Measurements from ENCODE around the gene CREB3L4.
A peak's percentile ranks its signal among the peaks of the same experiment; 100 is the strongest.
"Not testable (repeated sequence)": the region's sequence is repeated elsewhere in the genome, so short reads cannot be mapped to it uniquely, and the experiment has no call there.

CREB3L4 gene

DNA sequence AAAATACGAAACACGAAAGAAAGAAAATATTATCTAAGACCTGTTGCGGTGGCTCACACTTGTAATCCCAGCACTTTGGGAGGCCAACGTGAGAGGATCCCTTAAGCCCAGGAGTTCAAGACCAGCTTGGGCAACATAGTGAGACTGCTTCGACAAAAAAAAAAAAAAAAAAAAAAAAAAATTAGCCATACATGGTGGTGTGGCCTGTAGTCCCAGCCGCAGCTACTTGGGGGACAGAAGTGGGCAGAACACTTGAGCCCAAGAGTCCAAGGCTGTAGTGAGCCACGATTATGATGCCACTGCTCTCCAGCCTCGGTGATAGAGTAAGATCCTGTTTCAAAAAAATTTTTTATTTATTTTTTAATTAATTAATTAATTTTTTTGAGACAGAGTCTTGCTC, 19.9 kb downstream of the CREB3L4 start:
- no peak for FAIRE-seq

DNA sequence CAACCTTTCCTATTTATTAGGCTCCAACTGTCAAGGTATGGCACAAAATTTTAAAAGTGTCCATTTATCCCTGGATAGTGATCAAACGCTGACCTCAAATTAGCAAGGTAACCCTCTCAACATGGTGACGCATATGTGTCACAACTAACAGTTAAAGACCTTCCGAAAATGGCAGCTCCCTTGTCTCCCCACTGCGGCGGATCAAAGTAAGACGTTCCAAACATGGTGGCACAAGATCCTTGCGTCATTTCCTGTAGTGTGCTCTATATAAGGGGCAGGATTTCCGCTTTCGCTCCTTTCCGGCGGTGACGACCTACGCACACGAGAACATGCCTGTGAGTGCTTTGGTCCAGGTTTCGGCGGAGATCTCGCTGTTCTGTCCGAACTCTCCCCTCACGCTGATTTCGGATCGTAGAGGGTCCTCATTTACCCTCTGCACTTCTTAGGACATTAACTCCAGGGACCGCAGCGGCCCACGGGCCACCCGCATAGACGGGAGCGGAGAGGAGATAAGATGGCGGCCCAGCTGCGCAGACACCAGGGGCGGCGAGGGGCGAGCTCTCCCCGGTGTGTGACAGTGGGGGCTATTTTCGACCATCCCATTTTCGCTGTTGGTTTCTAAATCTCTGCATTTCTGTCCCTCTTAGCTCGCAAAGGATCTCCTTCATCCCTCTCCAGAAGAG, 22.9 kb downstream of the CREB3L4 start, which contains the start of gene RPS27:
Gene RPS27 (plus strand): TSS at position 295 of the 683 bp plus-strand sequence. CDS start 35 bp downstream, at position 330.
- peak; percentile 96 for FAIRE-seq

DNA sequence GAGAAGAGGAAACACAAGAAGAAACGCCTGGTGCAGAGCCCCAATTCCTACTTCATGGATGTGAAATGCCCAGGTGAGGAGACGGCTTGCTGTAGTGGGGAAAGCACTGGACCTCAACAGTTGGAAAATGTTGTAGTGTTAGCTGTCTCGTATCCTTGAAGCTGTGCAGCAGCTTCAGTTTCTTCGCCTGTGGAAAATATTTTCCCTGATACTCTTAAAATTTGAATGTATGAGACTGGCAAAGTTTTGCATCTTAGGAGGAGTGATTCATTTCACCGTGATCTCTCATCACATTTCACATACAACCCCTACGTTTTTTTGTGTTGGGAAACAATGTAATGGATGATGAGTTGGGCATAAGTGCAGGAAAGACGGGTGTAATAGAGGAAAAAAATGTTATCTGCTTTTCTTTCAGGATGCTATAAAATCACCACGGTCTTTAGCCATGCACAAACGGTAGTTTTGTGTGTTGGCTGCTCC, 23.5 kb downstream of the CREB3L4 start:
- FAIRE-seq, result no peak

DNA sequence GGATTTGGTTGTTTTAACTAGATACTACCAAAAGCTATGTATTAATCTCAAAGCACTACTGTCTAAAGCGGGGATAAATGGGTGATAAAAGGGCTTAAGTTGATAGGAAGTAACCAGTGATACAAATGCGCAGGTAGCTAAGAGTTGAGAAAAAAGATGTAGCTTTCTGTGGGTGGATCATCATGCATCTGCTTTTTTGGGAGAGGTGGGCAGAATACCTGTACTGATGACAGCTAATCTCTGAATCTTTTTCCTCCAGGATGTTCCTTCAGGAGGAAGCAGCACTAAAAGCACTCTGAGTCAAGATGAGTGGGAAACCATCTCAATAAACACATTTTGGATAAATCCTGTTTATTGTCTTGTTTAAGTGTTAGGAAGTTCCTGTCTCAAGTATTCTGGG, 24.1 kb downstream of the CREB3L4 start:
- no peak for FAIRE-seq

DNA sequence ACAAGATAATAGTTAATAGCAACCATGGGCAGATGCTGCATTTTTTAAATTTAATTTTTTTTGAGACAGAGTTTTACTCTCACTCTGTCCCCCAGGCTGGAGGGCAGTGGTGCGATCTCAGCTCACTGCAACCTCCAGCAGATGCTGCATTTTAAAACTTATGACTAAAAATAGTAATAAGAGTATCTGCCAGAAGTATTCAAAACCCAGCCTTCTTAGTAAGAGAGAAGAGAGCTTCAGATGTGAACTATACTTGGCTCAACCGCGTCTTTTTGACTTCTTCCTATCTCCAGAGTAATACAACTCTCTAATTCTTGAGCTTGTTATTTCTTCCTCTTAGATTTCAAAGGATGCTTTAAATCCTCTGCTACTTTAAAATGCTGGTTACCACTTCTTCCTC, 27.5 kb downstream of the CREB3L4 start:
- FAIRE-seq, result no peak

DNA sequence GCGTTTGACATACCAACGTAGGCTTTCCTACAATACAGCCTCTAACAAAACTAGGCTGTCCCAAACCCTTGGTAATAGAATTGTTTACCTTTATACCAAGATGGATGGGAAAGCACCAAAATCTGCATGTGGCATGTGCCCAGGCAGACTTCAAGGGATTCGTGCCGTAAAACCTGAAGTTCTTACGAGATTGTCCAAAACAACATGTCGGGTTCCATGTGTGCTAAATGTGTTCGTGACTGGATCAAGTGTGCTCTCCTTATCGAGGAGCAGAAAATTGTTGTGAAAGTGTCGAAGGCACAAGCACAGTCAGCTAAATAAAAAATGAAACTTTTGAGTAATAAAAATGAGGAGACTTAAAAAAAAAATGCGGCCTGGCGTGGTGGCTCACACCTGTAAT, 27.9 kb downstream of the CREB3L4 start:
- FAIRE-seq, result no peak

DNA sequence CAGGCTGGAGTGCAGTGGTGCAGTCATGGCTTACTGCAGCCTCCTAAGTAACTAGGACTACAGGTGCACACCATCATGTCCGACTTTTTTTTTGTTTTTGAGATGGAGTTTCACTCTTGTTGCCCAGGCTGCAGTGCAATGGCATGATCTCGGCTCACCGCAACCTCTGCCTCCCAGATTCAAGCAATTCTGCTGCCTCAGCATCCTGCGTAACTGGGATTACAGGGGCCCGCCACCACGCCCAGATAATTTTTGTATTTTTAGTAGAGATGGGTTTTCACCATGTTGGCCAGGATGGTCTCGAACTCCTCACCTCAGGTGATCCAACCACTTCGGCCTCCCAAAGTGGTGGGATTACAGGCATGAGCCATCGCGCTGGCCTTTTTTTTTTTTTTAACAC, 29.2 kb downstream of the CREB3L4 start:
- not testable (repeated sequence) for FAIRE-seq

DNA sequence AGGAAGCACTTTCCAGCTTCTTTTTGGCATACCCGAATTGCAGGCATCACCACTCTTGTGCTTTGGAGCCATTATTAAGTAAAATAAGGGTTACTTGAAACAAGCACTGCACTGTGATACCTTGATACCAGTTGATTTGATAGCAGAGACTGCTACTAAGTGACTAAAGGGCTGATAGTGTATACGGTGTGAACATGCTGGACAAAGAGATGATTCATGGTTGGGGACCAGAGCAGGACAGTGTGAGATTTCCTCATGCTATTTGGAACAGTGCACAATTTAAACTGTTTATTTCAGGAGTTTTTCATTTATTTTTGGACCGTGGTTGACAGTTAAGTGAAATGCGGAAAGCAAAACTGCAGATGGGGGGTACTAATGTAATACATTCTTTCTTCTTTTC, 32.7 kb downstream of the CREB3L4 start:
- no peak for FAIRE-seq

DNA sequence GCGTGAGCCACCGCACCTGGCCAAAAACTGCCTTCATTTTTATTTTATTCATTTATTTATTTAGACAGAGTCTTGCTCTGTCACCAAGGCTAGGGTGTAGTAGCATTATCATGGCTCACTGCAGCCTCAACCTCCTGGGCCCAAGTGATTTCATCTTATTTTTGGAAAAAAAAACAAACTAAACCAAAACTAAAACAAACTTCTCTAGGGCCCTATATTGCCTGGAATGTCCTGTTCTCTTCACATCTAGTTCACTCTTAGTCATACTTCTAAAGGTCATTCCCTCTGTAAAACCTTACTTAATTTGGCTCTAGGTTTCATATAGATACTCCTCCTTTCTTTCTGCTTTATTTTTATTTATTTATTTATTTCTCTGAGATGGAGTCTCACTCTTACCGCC, 38.4 kb downstream of the CREB3L4 start:
- no peak for FAIRE-seq

DNA sequence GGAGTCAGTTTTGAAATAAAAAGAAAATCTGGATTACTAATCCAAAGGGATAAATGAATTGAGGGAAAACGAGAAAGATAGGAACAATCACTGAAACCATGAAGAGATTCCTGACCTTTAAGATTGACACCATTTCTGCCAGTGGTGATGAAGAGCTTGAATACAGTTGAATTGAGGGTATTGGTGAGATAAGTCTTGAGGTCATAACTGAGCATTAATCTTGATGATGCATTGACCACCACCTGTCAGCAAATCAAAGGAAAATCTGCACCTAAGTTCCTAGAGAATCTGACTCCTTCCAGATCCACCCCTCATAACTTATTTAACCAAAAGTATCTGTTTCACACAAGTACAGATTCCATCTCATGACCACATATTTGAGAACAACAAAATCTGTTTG, 44.4 kb downstream of the CREB3L4 start:
- no peak for FAIRE-seq

DNA sequence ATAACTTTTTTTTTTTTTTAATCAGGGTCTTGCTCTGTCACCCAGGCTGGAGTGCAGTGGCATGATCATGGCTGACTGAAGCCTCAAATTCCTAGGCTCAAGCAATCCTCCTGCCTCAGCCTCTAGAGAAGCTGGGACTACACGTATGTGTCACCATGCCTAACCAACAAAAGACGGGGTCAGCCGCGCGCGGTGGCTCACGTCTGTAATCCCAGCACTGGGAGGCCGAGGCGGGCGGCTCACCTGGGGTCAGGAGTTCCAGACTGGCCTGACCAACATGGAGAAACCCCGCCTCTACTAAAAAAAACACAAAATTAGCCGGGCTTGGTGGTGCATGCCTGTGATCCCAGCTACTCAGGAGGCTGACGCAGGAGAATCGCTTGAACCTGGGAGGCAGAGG, 44.8 kb downstream of the CREB3L4 start:
- not testable (repeated sequence) for FAIRE-seq

DNA sequence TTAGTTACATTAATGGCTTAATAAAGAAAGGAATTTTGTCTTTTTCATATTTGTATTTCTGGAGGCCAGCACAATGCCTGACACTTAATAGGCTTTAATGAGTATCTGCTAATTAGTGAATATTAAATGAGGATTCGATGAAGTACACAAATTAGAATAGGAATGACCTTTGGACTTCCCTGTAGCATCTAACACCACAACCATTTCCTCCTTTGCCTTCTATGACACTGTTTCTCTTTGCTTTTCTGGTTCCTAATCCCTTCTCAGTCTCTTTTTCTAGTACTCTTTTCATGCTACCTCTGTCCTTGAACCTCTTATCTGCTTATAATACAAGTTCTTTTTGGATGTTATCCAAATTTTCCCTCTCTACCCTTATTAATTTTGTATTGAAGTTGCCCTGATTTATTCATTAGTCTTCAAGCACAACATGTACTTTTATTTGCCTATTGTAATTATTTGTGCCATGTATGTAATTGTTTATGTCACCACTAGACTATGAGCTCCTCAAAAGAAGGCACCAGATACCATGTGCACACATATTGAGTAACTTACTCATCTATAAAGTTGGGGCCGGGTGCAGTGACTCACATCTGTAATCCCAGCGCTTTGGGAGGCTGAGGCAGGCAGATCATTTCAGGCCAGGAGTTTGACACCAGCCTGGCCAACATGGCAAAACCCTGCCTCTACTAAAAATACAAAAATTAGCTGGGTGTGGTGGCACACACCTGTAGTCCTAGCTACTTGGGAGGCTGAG, 46.6 kb downstream of the CREB3L4 start:
- no peak for FAIRE-seq

DNA sequence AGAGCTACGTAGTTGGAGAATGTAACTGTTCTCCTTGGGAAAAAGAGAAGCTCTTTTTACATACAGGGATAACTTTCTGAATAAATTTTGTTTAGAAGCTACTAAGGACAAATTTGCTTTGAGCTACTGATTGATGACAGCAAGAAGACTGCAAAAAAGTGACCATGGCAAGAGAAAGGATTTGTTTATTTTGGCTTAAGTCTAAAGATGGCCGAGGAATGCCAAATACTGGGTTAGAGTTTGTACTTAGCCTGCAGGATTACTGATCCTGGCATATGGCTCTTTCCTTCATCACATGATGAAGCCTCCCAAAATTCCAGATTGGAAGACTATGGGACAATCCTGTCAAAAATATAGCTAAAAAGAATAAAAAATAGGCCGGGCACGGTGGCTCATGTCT, 51.6 kb downstream of the CREB3L4 start:
- no peak for FAIRE-seq

DNA sequence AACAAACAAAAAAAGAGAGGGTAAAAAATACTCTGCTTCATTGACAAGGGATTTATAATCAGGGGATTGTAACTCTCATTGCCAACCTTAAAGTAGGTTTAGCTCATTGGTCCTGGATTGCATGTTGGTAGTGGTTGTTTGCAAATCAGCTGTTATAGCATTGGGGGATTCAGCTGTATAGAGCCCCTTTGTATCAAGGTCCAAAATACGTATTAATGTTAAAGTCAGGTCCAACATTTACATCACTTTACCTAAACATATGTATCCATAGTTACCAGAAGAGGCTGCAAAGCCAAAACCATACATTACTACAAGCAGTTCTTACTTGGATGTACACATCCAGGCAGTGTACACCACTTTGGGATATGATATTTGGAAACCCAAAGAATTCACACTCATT, 52.2 kb downstream of the CREB3L4 start:
- no peak for FAIRE-seq

Data from islet of Langerhans (tissue), 1 donor.